ENCODE data around the gene DYSF. TPM values are rescaled to one million over a fixed set of nuclear protein-coding genes. Genes with fewer than 3 reads are reported as not detected.
A peak's percentile ranks its signal among the peaks of the same experiment; 100 is the strongest.

The DYSF gene
- total RNA-seq, 1 donor from 2014 or later: 112 TPM

- Mint-ChIP-seq H3K27ac (ENCODE audit: unreplicated experiment) (peak overlapping the region; percentile 92), H3K36me3 (ENCODE audit: low read depth) (no peaks in the 10 kb centered on the region), H3K4me1 (ENCODE audit: low read depth) (peaks cover 7% of the 10 kb centered on the region), H3K9me3 (ENCODE audit: low read depth) (no peaks in the 10 kb centered on the region), H3K27me3 (ENCODE audit: low read depth) (no peaks in the 10 kb centered on the region), H3K4me3 (ENCODE audit: unreplicated experiment) (no peak overlapping the region)
- TF ChIP-seq, protein P1, sequence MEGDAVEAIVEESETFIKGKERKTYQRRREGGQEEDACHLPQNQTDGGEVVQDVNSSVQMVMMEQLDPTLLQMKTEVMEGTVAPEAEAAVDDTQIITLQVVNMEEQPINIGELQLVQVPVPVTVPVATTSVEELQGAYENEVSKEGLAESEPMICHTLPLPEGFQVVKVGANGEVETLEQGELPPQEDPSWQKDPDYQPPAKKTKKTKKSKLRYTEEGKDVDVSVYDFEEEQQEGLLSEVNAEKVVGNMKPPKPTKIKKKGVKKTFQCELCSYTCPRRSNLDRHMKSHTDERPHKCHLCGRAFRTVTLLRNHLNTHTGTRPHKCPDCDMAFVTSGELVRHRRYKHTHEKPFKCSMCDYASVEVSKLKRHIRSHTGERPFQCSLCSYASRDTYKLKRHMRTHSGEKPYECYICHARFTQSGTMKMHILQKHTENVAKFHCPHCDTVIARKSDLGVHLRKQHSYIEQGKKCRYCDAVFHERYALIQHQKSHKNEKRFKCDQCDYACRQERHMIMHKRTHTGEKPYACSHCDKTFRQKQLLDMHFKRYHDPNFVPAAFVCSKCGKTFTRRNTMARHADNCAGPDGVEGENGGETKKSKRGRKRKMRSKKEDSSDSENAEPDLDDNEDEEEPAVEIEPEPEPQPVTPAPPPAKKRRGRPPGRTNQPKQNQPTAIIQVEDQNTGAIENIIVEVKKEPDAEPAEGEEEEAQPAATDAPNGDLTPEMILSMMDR (IDR thresholded peaks at IDR 0.05): no peak
- DNase-seq (ENCODE audit: low spot score): peak; percentile 36
Observed at GRCh38 chr2:71715951-71716696, 262.8 kb downstream of the DYSF start.

DNA sequence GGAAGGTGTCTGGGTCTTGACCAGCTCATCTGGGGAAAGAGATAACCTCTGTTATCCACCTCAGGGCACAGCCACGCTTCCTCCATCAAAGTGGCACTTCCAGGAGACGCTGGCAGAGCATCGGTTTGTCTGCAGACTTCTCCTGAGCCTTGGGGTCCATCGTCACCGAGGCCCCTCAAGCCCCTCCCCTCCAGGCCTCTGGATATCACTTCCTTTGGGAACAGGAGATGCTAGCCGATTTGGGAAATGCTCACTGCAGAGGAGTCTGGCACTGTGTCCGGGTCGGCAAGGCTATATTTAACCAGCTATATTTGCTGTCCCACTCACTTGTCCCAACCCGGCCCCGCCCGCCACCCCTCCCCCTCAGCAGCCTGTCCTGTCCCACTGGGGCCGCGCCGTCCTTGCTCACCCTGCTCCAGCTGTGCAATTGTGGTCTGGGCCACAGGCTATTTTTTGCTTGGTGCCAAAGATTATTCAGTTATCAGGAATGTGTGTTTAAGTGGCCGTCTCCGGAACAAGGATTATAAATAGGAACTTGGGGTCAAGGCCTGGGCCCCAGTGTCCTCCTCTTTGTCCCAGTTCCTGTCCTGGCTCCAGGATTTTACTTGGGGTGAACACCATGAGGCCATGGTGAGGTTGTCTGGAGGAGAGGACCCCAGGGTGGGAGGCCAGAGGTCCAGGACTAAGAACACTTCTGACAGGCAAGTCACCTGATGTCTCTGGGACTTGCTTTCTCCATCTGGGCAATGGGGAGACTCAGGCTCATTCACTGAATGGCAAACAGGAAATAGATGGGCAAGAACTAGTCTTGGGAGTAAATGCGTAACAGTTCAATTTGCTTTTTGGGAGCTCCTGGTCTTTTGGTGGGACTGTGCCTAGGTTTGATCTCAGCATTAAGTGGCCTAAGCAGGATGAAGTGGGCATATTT, 263.6 kb downstream of the DYSF start:
- H3K27ac Mint-ChIP-seq (ENCODE audit: unreplicated experiment): peak overlapping the region; percentile 92
- H3K27me3 Mint-ChIP-seq (ENCODE audit: low read depth): no peaks in the 10 kb centered on the region
- DNase-seq (ENCODE audit: low spot score): peak; percentile 66
- H3K36me3 Mint-ChIP-seq (ENCODE audit: low read depth): no peaks in the 10 kb centered on the region
- no peaks in the 10 kb centered on the region for H3K4me1 Mint-ChIP-seq (ENCODE audit: low read depth)
- no peak overlapping the region for H3K4me3 Mint-ChIP-seq (ENCODE audit: unreplicated experiment)
- TF ChIP-seq, protein P1 (IDR thresholded peaks at IDR 0.05): no peak
- peaks cover under 1% of the 10 kb centered on the region for H3K9me3 Mint-ChIP-seq (ENCODE audit: low read depth)

DNA sequence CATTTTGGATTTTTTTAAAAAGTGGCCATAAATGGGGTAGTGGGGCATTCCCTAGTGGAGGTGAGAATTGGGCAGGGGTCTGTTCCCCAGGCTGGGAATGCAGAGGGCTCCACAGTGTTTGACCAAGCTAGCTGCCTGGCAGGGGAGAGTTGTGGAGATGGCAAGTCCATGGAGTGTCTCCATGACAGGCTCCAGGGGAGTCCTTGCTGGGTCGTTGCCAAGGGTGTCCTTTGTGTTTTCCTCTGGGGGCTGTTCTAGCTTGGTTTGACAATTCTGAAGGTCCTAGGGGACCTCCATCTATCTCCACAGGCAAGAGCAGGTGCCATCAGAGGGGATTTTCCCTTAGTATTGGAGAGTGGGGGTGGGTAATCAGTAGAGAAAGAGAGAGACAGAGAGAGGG, 265.3 kb downstream of the DYSF start:
- no peak for DNase-seq (ENCODE audit: low spot score)
- Mint-ChIP-seq H3K36me3 (ENCODE audit: low read depth) (peaks cover 1% of the 10 kb centered on the region), H3K27ac (ENCODE audit: unreplicated experiment) (peak overlapping the region; percentile 62), H3K27me3 (ENCODE audit: low read depth) (no peaks in the 10 kb centered on the region), H3K4me1 (ENCODE audit: low read depth) (no peaks in the 10 kb centered on the region), H3K4me3 (ENCODE audit: unreplicated experiment) (no peak overlapping the region), H3K9me3 (ENCODE audit: low read depth) (peaks cover 7% of the 10 kb centered on the region)
- TF ChIP-seq, protein P1 (IDR thresholded peaks at IDR 0.05): no peak

- no peaks in the 10 kb centered on the region for H3K27me3 Mint-ChIP-seq (ENCODE audit: low read depth)
- no peak for DNase-seq (ENCODE audit: low spot score)
- no peak overlapping the region for H3K4me3 Mint-ChIP-seq (ENCODE audit: unreplicated experiment)
- no peaks in the 10 kb centered on the region for H3K4me1 Mint-ChIP-seq (ENCODE audit: low read depth)
- H3K9me3 Mint-ChIP-seq (ENCODE audit: low read depth): peaks cover 7% of the 10 kb centered on the region
- H3K27ac Mint-ChIP-seq (ENCODE audit: unreplicated experiment): peak overlapping the region; percentile 70
- TF ChIP-seq, protein P1 (IDR thresholded peaks at IDR 0.05): no peak
- peaks cover 3% of the 10 kb centered on the region for H3K36me3 Mint-ChIP-seq (ENCODE audit: low read depth)
Observed at GRCh38 chr2:71719520-71720282, 266.3 kb downstream of the DYSF start.

DNA sequence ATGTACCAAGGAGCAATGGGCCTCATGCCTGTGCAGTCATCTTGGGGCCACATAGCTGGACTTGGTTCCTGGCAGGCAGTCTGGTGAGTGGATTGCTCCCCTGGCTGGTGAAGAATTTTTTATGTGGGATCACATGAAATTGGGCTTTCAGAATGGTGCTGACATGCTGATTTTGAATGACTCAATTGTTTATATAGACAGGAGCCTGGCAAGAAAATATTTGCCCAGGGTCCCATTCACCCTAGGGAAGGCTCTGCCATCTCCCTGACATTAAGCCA, 266.9 kb downstream of the DYSF start:
- Mint-ChIP-seq H3K36me3 (ENCODE audit: low read depth) (peaks cover 3% of the 10 kb centered on the region), H3K4me1 (ENCODE audit: low read depth) (no peaks in the 10 kb centered on the region), H3K27ac (ENCODE audit: unreplicated experiment) (peak overlapping the region; percentile 70), H3K9me3 (ENCODE audit: low read depth) (peaks cover 7% of the 10 kb centered on the region), H3K4me3 (ENCODE audit: unreplicated experiment) (no peak overlapping the region), H3K27me3 (ENCODE audit: low read depth) (no peaks in the 10 kb centered on the region)
- TF ChIP-seq, protein P1 (IDR thresholded peaks at IDR 0.05): peak; percentile 15
- DNase-seq (ENCODE audit: low spot score): no peak
